Tibial nerve (tissue), 4 donors: ENCODE data around the gene EFCAB6.

Source experiments
- CTCF ChIP-seq, 5 experiments: fragments of 200-600 bp in 3 of 5; fragments of 450-650 bp in 2 of 5; sonication (generic) in 3 of 5; IDR thresholded peaks; one replicate each; pipeline ENCODE4 v1.5.1; 2016 to 2019; ENCODE audit warnings: antibody characterized with exemption in 5 of 5, mild to moderate bottlenecking in 3 of 5, moderate library complexity in 2 of 5
- EP300 ChIP-seq, 2 donors: sonication (generic); formaldehyde crosslinking; IDR thresholded peaks; one replicate each; pipeline ENCODE4 v1.6.1; 2017; ENCODE audit warnings: antibody characterized with exemption in 2 of 2, mild to moderate bottlenecking in 1 of 2
- POLR2A ChIP-seq, 2 donors: fragments of 450-650 bp; IDR thresholded peaks; one replicate each; pipeline ENCODE4 v1.6.1; 2017; ENCODE audit warnings: antibody characterized with exemption in 2 of 2, mild to moderate bottlenecking in 2 of 2, moderate library complexity in 2 of 2

- TF ChIP-seq CTCF (IDR thresholded peaks at IDR 0.05) (no peak), POLR2A (IDR thresholded peaks at IDR 0.05) (no peak), EP300 (IDR thresholded peaks at IDR 0.05) (no peak)
These were observed 249.3 kb downstream of the EFCAB6 start for GRCh38 chr22:43562843-43563242.
